ENCODE results near the gene TBC1D22A. TPM values are rescaled to one million over a fixed set of nuclear protein-coding genes. Genes with fewer than 3 reads are reported as not detected.

TBC1D22A gene
- total RNA-seq, 6 experiments from 2014 or later = 10.9 to 18.1 (median 14.0) TPM

DNA sequence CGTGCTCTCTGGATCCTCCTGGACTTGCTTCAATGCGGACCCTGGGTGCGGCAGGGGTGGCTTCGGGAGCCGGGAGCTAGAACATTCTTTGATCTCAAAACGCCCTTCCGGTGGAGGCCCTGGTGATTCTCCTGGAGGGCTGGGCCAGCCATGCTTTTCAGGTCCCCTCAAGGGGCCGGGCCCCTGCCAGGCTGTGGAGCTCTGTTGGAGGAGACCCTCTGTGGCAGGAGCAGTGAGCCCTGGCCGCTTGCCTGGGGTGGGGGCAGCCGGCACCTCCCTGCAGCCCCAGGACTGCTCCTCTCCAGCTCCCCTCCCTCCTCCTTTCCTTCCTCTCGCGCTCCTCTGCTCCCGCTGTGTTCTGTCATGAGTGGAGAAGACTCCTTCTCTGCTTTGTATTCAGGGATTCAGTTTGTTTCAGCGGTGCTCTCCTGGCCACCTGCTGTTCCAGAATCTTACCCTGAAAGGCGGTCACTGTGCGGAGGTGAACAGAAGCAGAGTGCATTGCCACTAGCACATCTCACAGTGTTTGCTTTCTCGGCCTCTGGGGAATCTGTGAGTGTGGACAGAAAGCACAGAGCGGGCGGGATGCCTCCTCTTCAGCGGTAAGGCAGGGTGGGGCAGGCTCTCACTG, 289.1 kb downstream of the TBC1D22A start:
- intact Hi-C loops (cut with DNase I) = loop anchor here in 1 of 2 donors (10.0 kb wide), 1 partner anchor 207 kb away; no protein-coding TSS in a partner anchor
- Histone ChIP-seq H3K4me1 (no peaks in the 10 kb centered on the region), H3K27me3 (no peaks in the 10 kb centered on the region), H3K27ac (no peak overlapping the region), H3K36me3 (no peaks in the 10 kb centered on the region), H3K9me3 (no peaks in the 10 kb centered on the region), H3K4me3 (no peak overlapping the region)
- 75% methylated on average over 9 of the region's 20 CpGs for WGBS (ENCODE audit: insufficient coverage, low coverage, low lambda C conversion rate, missing lambda C conversion rate)
- no peak for TF ChIP-seq POLR2A (IDR thresholded peaks at IDR 0.05)
- TF ChIP-seq, protein P1, sequence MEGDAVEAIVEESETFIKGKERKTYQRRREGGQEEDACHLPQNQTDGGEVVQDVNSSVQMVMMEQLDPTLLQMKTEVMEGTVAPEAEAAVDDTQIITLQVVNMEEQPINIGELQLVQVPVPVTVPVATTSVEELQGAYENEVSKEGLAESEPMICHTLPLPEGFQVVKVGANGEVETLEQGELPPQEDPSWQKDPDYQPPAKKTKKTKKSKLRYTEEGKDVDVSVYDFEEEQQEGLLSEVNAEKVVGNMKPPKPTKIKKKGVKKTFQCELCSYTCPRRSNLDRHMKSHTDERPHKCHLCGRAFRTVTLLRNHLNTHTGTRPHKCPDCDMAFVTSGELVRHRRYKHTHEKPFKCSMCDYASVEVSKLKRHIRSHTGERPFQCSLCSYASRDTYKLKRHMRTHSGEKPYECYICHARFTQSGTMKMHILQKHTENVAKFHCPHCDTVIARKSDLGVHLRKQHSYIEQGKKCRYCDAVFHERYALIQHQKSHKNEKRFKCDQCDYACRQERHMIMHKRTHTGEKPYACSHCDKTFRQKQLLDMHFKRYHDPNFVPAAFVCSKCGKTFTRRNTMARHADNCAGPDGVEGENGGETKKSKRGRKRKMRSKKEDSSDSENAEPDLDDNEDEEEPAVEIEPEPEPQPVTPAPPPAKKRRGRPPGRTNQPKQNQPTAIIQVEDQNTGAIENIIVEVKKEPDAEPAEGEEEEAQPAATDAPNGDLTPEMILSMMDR (IDR thresholded peaks at IDR 0.05) = no peak
- DNase-seq (peak in 2 of 3 donors; percentile 12 to 36), ATAC-seq (no peak)

DNA sequence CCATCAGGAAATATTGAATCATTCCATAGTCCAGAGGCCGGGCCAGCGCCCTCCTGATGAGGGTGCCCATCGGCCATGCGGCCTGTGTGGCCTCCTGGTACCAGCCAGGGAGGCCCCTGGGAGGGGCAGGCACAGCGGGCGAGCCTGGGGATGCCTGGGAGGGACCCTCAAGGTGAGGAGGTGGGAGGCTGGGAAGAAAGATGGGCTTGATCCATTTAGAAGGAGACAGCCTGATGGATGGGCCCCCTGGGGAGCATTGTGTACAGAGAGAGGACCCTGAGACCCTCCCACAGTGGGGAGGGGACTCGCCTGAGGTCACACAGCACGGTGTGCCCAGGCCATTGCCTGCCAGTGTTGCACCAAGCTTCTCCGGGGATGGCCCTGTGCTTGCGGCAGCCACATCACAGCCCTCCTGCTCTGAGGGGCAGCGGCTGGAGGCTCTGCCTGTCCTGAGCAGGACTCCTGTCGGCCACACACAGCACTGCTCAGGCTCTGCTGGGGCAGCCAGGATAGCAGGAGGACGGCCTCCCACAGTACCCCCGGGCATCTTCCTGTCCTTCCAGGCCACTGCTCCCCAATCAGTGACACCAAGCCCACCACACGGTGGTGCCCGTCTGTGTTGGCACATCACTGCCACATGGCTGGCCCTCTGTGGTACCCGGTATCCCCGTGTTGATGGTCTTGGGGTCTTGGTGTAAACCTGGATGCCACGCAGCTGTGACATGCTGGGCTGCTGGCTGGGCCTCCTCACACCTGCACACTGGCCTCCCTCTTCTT, 290.0 kb downstream of the TBC1D22A start:
- no peaks in the 10 kb centered on the region for H3K27me3 ChIP-seq
- H3K4me1 ChIP-seq = no peaks in the 10 kb centered on the region
- H3K4me3 ChIP-seq = no peak overlapping the region
- no peak overlapping the region for H3K27ac ChIP-seq
- WGBS (ENCODE audit: insufficient coverage, low coverage, low lambda C conversion rate, missing lambda C conversion rate) = no CpG with 5 or more reads among the region's 19 CpGs
- TF ChIP-seq POLR2A (IDR thresholded peaks at IDR 0.05) = no peak
- TF ChIP-seq, protein P1 (IDR thresholded peaks at IDR 0.05) = no peak
- ATAC-seq = no peak
- no peaks in the 10 kb centered on the region for H3K36me3 ChIP-seq
- peak in 2 of 3 donors; percentile 16 to 35 for DNase-seq
- no peaks in the 10 kb centered on the region for H3K9me3 ChIP-seq
- intact Hi-C loops (cut with DNase I) = loop anchor here in 1 of 2 donors (10.0 kb wide), 1 partner anchor 208 kb away; no protein-coding TSS in a partner anchor

DNA sequence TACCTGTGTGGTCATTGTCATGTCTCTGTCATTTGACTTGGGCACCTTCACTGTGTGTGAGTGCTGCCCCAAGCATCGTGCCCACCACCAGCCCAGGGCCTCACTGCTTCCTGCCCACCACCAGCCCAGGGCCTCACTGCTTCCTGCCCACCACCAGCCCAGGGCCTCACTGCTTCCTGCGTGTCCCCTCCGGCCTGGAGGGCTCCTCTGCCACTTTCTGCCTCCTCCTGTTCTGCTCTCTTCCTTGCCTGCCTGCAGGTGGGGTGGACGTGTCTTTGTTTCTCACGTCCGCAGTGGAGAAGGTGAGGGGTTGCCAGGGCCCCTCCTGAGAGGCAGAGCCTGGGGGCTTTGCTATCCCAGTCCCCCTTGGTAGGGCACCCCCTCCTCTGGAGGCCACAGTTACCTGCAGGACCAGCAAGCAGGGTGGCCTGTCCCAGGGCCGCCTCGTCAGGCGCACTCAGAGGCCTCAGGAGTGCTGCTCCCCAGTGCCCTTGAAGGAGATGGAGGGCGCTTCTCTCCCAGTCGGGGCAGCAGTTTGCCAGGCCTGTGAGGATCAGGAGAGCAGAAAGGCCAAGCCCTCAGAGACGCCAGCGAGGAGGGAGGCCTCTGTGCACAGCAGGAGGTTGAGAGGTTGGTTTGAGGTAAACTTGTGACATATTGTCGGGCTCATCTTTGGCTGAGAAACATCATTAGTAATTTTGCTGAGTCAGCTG, 290.7 kb downstream of the TBC1D22A start:
- H3K27me3 ChIP-seq = no peaks in the 10 kb centered on the region
- H3K9me3 ChIP-seq = no peaks in the 10 kb centered on the region
- H3K36me3 ChIP-seq = no peaks in the 10 kb centered on the region
- H3K4me3 ChIP-seq = no peak overlapping the region
- intact Hi-C loops (cut with DNase I) = loop anchor here in 1 of 2 donors (10.0 kb wide), 1 partner anchor 208 kb away; no protein-coding TSS in a partner anchor
- DNase-seq (peak in 1 of 3 donors; percentile 10), ATAC-seq (peak in 1 of 4 donors; percentile 21)
- TF ChIP-seq POLR2A (IDR thresholded peaks at IDR 0.05) = no peak
- TF ChIP-seq, protein P1 (IDR thresholded peaks at IDR 0.05) = no peak
- no peaks in the 10 kb centered on the region for H3K4me1 ChIP-seq
- no peak overlapping the region for H3K27ac ChIP-seq
- WGBS (ENCODE audit: insufficient coverage, low coverage, low lambda C conversion rate, missing lambda C conversion rate) = 58% methylated on average over 4 of the region's 14 CpGs

DNA sequence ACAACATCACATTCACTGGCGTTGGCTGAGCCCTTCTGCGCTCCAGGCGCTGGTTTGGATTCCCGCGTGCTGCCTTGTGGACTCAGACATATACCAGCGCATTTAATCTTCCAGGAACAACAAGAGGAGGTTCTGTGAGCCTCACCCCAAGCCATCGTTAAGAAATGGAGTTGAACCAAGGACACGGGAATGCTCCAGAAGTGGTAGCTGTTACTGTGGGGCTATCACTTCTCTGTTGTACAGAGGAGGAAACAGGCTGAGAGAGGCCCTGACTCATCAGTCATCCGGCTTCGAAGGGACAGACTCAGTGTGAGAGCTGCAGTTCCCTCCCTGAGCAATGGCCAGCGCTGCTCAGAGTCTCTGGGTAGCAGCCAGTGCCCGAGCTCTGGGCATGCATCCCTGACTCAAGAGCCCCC, 291.3 kb downstream of the TBC1D22A start:
- no peak overlapping the region for H3K4me3 ChIP-seq
- no peaks in the 10 kb centered on the region for H3K9me3 ChIP-seq
- peaks cover 0 to 3% (median 0%) of the 10 kb centered on the region in 4 donors for H3K36me3 ChIP-seq
- peak in 3 of 4 donors; percentile 28 to 52 (median 45) for ATAC-seq
- H3K4me1 ChIP-seq = no peaks in the 10 kb centered on the region
- H3K27ac ChIP-seq = no peak overlapping the region
- 66% methylated on average over 4 of the region's 12 CpGs for WGBS (ENCODE audit: insufficient coverage, low coverage, low lambda C conversion rate, missing lambda C conversion rate)
- intact Hi-C loops (cut with DNase I) = loop anchor here in 1 of 2 donors (10.0 kb wide), 1 partner anchor 209 kb away; no protein-coding TSS in a partner anchor
- DNase-seq = peak in 1 of 3 donors; percentile 16
- H3K27me3 ChIP-seq = no peaks in the 10 kb centered on the region
- TF ChIP-seq, protein P1 (IDR thresholded peaks at IDR 0.05) = no peak
- no peak for TF ChIP-seq POLR2A (IDR thresholded peaks at IDR 0.05)

Measured in right lobe of liver (tissue), 6 donors.